Esophagus squamous epithelium (tissue), 4 donors: ENCODE results near the gene MTERF2.

ENCODE experiments used
- POLR2A ChIP-seq, 4 donors: fragments of 450-650 bp; IDR thresholded peaks; one replicate each; pipeline ENCODE4 v1.6.1; 2017; ENCODE audit warnings: antibody characterized with exemption in 4 of 4, mild to moderate bottlenecking in 4 of 4, moderate library complexity in 3 of 4
- TF ChIP-seq, protein P1 (sequence below), 6 experiments: fragments of 450-650 bp in 4 of 6; fragments of 200-600 bp in 2 of 6; sonication (generic) in 2 of 6; IDR thresholded peaks; one replicate each; pipeline ENCODE4 v1.5.1; 2016 to 2019; ENCODE audit warnings: antibody characterized with exemption in 6 of 6, mild to moderate bottlenecking in 4 of 6, moderate library complexity in 4 of 6

DNA sequence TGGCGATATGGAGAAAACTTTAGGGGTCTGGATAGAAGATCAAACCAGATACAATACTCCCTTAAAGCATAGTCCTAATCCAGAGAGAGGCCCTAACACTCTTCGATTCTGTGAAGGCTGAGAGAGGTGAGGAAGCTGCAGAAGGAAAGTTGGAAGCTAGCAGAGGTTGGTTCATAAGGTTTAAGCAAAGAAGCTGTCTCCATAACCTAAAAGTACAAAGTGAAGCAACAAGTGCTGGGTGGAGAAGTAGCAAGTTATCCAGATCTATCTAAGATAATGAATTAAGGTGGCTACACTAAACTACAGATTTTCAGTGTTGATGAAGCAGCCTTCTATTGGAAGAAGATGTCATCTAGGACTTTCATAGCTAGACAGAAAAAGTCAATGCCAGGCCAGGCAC lies 24.6 kb upstream of the MTERF2 start:
- no peak for TF ChIP-seq POLR2A (IDR thresholded peaks at IDR 0.05)
- TF ChIP-seq, protein P1, sequence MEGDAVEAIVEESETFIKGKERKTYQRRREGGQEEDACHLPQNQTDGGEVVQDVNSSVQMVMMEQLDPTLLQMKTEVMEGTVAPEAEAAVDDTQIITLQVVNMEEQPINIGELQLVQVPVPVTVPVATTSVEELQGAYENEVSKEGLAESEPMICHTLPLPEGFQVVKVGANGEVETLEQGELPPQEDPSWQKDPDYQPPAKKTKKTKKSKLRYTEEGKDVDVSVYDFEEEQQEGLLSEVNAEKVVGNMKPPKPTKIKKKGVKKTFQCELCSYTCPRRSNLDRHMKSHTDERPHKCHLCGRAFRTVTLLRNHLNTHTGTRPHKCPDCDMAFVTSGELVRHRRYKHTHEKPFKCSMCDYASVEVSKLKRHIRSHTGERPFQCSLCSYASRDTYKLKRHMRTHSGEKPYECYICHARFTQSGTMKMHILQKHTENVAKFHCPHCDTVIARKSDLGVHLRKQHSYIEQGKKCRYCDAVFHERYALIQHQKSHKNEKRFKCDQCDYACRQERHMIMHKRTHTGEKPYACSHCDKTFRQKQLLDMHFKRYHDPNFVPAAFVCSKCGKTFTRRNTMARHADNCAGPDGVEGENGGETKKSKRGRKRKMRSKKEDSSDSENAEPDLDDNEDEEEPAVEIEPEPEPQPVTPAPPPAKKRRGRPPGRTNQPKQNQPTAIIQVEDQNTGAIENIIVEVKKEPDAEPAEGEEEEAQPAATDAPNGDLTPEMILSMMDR (IDR thresholded peaks at IDR 0.05), result no peak
